ENCODE measurements around the gene PUS10. TPM values are rescaled to one million over a fixed set of nuclear protein-coding genes. Genes with fewer than 3 reads are reported as not detected.

PUS10 gene
- total and polyA plus RNA-seq, 2 of the 13 experiments (the other 11 are each of a cell fraction or from before 2014, with no cell fraction given), result 41.4 to 44.3 TPM

GRCh38 chr2:61017556-61018317 is at the start of gene PUS10, which contains the start of gene PEX13 (continued):
- TF ChIP-seq, protein P1, sequence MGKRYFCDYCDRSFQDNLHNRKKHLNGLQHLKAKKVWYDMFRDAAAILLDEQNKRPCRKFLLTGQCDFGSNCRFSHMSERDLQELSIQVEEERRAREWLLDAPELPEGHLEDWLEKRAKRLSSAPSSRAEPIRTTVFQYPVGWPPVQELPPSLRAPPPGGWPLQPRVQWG (CRISPR knock-in tag; IDR thresholded peaks at IDR 0.05; ENCODE audit: borderline replicate concordance, low read depth), result no peak
- no peak for TF ChIP-seq PRPF4 (IDR thresholded peaks at IDR 0.05; ENCODE audit: low read depth, low read length, poor library complexity, severe bottlenecking)
- no peak for TF ChIP-seq SKI (IDR thresholded peaks at IDR 0.05; ENCODE audit: partially characterized antibody)
- no peak for TF ChIP-seq RNF2 (conservative IDR thresholded peaks at IDR 0.05; ENCODE audit: low read depth)
- no peak for TF ChIP-seq FUBP1 (CRISPR knock-in tag; IDR thresholded peaks at IDR 0.05; ENCODE audit: borderline replicate concordance)
- TF ChIP-seq RORA (CRISPR knock-in tag; IDR thresholded peaks at IDR 0.05), result no peak
- no peak for TF ChIP-seq SNRNP70 (IDR thresholded peaks at IDR 0.05; ENCODE audit: low read depth, low read length)
- TF ChIP-seq EEA1 (CRISPR knock-in tag; IDR thresholded peaks at IDR 0.05; ENCODE audit: borderline replicate concordance), result peak; percentile 46
- no peak for TF ChIP-seq ZNF670 (CRISPR knock-in tag; IDR thresholded peaks at IDR 0.05; ENCODE audit: borderline replicate concordance)
- peak; percentile 90 for TF ChIP-seq ZNF232 (CRISPR knock-in tag; IDR thresholded peaks at IDR 0.05; ENCODE audit: borderline replicate concordance)
- no peak for TF ChIP-seq ZNF562 (CRISPR knock-in tag; IDR thresholded peaks at IDR 0.05; ENCODE audit: borderline replicate concordance)
- TF ChIP-seq NBN (conservative IDR thresholded peaks at IDR 0.05), result no peak
- no peak; the same call in 1 of the 2 replicates for TF ChIP-seq FIP1L1 (IDR thresholded peaks at IDR 0.05; ENCODE audit: borderline replicate concordance, insufficient read depth, low read depth, low read length)
- TF ChIP-seq DMAP1 (CRISPR knock-in tag; IDR thresholded peaks at IDR 0.05), result peak; percentile 89
- peak; percentile 80; the same call in 1 of the 2 replicates for TF ChIP-seq ZNF367 (CRISPR knock-in tag; IDR thresholded peaks at IDR 0.05; ENCODE audit: borderline replicate concordance)
- TF ChIP-seq FOXM1 (CRISPR knock-in tag; IDR thresholded peaks at IDR 0.05), result no peak
- TF ChIP-seq, protein P2, sequence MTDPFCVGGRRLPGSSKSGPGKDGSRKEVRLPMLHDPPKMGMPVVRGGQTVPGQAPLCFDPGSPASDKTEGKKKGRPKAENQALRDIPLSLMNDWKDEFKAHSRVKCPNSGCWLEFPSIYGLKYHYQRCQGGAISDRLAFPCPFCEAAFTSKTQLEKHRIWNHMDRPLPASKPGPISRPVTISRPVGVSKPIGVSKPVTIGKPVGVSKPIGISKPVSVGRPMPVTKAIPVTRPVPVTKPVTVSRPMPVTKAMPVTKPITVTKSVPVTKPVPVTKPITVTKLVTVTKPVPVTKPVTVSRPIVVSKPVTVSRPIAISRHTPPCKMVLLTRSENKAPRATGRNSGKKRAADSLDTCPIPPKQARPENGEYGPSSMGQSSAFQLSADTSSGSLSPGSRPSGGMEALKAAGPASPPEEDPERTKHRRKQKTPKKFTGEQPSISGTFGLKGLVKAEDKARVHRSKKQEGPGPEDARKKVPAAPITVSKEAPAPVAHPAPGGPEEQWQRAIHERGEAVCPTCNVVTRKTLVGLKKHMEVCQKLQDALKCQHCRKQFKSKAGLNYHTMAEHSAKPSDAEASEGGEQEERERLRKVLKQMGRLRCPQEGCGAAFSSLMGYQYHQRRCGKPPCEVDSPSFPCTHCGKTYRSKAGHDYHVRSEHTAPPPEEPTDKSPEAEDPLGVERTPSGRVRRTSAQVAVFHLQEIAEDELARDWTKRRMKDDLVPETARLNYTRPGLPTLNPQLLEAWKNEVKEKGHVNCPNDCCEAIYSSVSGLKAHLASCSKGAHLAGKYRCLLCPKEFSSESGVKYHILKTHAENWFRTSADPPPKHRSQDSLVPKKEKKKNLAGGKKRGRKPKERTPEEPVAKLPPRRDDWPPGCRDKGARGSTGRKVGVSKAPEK (CRISPR knock-in tag; IDR thresholded peaks at IDR 0.05; ENCODE audit: borderline replicate concordance), result no peak
- TF ChIP-seq, protein P3, sequence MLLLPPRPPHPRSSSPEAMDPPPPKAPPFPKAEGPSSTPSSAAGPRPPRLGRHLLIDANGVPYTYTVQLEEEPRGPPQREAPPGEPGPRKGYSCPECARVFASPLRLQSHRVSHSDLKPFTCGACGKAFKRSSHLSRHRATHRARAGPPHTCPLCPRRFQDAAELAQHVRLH (CRISPR knock-in tag; IDR thresholded peaks at IDR 0.05; ENCODE audit: borderline replicate concordance, low read depth), result no peak; the same call in 1 of the 2 replicates
- no peak for TF ChIP-seq EZH2 (conservative IDR thresholded peaks at IDR 0.05; ENCODE audit: low read depth, low read length)

All from HepG2 (cell line).